Glutamatergic neuron (in vitro differentiated cells): ENCODE data around the gene PRKAG2. TPM values are rescaled to one million over a fixed set of nuclear protein-coding genes. Genes with fewer than 3 reads are reported as not detected.

ENCODE experiments used
- DNase-seq: peaks from one replicate; pipeline ENCODE4 v3.0.0; 2022
- H3K27ac Mint-ChIP-seq: one replicate; pipeline ENCODE4 v1.8.0; 2020; ENCODE audit warnings: mild to moderate bottlenecking, mixed read lengths, inconsistent platforms; ENCODE audit not compliant: unreplicated experiment
- H3K27me3 Mint-ChIP-seq: one replicate; pipeline ENCODE4 v1.8.0; 2020; ENCODE audit warnings: mild to moderate bottlenecking, moderate library complexity, mixed read lengths, inconsistent platforms; ENCODE audit not compliant: unreplicated experiment
- H3K36me3 Mint-ChIP-seq: one replicate; pipeline ENCODE4 v1.8.0; 2020; ENCODE audit warnings: mild to moderate bottlenecking, mixed read lengths, inconsistent platforms; ENCODE audit not compliant: unreplicated experiment
- H3K4me1 Mint-ChIP-seq: one replicate; pipeline ENCODE4 v1.8.0; 2020; ENCODE audit warnings: mild to moderate bottlenecking, low read depth, mixed read lengths, inconsistent platforms; ENCODE audit not compliant: unreplicated experiment
- H3K4me3 Mint-ChIP-seq: one replicate; pipeline ENCODE4 v1.8.0; 2020; ENCODE audit warnings: mild to moderate bottlenecking, mixed read lengths, inconsistent platforms; ENCODE audit not compliant: unreplicated experiment
- H3K9me3 Mint-ChIP-seq: one replicate; pipeline ENCODE4 v1.8.0; 2020; ENCODE audit warnings: mild to moderate bottlenecking, moderate library complexity, mixed read lengths, inconsistent platforms; ENCODE audit not compliant: unreplicated experiment
- total RNA-seq: library from RNA; stranded (reverse); fragmentation: NEBNext Ultra II Directional; extraction: Animal tissue kit (Norgen Biotek cat#: 25700); gene quantifications from one replicate; pipeline ENCODE4 v1.2.1, GENCODE V29; 2021; ENCODE audit not compliant: unreplicated experiment
- TF ChIP-seq, protein P1 (sequence below): fragments of 200-600 bp; sonication (generic); IDR thresholded peaks from one replicate; pipeline ENCODE4 v1.5.0; 2021; ENCODE audit not compliant: partially characterized antibody, unreplicated experiment

PRKAG2 gene
- total RNA-seq, 1 donor from 2014 or later = 24.7 TPM

GRCh38 chr7:151560243-151560642 is 316.7 kb downstream of the PRKAG2 start:
- Mint-ChIP-seq H3K4me1 (peaks cover 3% of the 10 kb centered on the region), H3K36me3 (no peaks in the 10 kb centered on the region), H3K4me3 (no peak overlapping the region), H3K27ac (no peak overlapping the region), H3K27me3 (no peaks in the 10 kb centered on the region), H3K9me3 (peaks cover 5% of the 10 kb centered on the region)
- no peak for DNase-seq
- TF ChIP-seq, protein P1, sequence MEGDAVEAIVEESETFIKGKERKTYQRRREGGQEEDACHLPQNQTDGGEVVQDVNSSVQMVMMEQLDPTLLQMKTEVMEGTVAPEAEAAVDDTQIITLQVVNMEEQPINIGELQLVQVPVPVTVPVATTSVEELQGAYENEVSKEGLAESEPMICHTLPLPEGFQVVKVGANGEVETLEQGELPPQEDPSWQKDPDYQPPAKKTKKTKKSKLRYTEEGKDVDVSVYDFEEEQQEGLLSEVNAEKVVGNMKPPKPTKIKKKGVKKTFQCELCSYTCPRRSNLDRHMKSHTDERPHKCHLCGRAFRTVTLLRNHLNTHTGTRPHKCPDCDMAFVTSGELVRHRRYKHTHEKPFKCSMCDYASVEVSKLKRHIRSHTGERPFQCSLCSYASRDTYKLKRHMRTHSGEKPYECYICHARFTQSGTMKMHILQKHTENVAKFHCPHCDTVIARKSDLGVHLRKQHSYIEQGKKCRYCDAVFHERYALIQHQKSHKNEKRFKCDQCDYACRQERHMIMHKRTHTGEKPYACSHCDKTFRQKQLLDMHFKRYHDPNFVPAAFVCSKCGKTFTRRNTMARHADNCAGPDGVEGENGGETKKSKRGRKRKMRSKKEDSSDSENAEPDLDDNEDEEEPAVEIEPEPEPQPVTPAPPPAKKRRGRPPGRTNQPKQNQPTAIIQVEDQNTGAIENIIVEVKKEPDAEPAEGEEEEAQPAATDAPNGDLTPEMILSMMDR = no peak

GRCh38 chr7:151559557-151560183 is 317.2 kb downstream of the PRKAG2 start:
- TF ChIP-seq, protein P1 = no peak
- H3K4me3 Mint-ChIP-seq = no peak overlapping the region
- peaks cover 5% of the 10 kb centered on the region for H3K9me3 Mint-ChIP-seq
- peaks cover 3% of the 10 kb centered on the region for H3K4me1 Mint-ChIP-seq
- H3K36me3 Mint-ChIP-seq = no peaks in the 10 kb centered on the region
- no peak overlapping the region for H3K27ac Mint-ChIP-seq
- DNase-seq = no peak
- H3K27me3 Mint-ChIP-seq = no peaks in the 10 kb centered on the region

DNA sequence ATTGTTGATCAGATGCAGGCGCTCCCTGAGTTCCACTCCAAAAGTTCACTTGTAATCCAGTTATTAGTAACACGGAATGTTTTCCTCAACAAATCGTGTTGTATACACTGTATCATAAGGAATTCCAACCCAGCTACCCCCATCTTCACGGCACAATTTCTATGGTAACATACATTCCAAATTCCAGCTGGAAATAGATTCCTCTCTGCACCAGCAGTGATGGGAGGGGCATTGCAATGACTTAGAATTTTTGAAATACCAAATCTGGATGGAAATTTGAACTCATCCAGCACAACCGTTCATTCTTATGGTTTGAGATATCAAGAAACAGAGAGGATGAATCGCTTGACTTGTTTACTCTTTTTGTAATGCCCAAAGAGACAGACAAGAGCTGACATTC is 318.3 kb downstream of the PRKAG2 start:
- DNase-seq = no peak
- Mint-ChIP-seq H3K9me3 (peaks cover 8% of the 10 kb centered on the region), H3K4me1 (peaks cover 3% of the 10 kb centered on the region), H3K4me3 (no peak overlapping the region), H3K27ac (no peak overlapping the region), H3K36me3 (no peaks in the 10 kb centered on the region), H3K27me3 (no peaks in the 10 kb centered on the region)
- TF ChIP-seq, protein P1 = no peak

GRCh38 chr7:151556592-151556991 is 320.3 kb downstream of the PRKAG2 start:
- Mint-ChIP-seq H3K4me3 (no peak overlapping the region), H3K4me1 (peaks cover 5% of the 10 kb centered on the region), H3K27me3 (no peaks in the 10 kb centered on the region), H3K36me3 (no peaks in the 10 kb centered on the region), H3K9me3 (peaks cover 19% of the 10 kb centered on the region), H3K27ac (no peak overlapping the region)
- TF ChIP-seq, protein P1 = no peak
- no peak for DNase-seq

- DNase-seq = no peak
- Mint-ChIP-seq H3K27ac (no peak overlapping the region), H3K4me1 (peaks cover 5% of the 10 kb centered on the region), H3K4me3 (no peak overlapping the region), H3K9me3 (peaks cover 15% of the 10 kb centered on the region), H3K27me3 (peaks cover 3% of the 10 kb centered on the region), H3K36me3 (no peaks in the 10 kb centered on the region)
- TF ChIP-seq, protein P1 = no peak
These were observed 323.6 kb downstream of the PRKAG2 start for GRCh38 chr7:151553356-151553755.
